ENCODE results near the gene ACTA2.

DNA sequence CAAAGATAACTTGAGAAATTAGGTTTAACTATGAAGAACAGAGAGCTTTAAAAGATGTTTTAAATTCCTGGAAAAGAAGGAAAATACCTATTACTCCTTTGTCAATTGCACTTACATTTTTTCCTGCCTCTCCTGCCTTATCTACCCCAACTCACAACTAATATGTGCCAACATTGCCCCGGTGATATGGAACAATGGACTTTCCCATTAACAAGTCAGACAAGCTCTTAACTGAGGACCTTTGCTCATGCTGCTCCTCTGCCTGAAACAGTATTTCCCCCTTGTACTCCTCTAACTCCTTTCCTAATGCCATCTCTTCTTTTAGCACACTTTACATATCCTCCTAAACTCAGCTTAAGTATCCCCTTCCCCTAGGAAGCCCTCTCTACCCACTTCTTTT is 4.8 kb upstream of the ACTA2 start:
- TF ChIP-seq, protein P1, sequence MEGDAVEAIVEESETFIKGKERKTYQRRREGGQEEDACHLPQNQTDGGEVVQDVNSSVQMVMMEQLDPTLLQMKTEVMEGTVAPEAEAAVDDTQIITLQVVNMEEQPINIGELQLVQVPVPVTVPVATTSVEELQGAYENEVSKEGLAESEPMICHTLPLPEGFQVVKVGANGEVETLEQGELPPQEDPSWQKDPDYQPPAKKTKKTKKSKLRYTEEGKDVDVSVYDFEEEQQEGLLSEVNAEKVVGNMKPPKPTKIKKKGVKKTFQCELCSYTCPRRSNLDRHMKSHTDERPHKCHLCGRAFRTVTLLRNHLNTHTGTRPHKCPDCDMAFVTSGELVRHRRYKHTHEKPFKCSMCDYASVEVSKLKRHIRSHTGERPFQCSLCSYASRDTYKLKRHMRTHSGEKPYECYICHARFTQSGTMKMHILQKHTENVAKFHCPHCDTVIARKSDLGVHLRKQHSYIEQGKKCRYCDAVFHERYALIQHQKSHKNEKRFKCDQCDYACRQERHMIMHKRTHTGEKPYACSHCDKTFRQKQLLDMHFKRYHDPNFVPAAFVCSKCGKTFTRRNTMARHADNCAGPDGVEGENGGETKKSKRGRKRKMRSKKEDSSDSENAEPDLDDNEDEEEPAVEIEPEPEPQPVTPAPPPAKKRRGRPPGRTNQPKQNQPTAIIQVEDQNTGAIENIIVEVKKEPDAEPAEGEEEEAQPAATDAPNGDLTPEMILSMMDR (conservative IDR thresholded peaks at IDR 0.05; ENCODE audit: low read depth, low read length): no peak
- no peak for TF ChIP-seq EZH2 (IDR thresholded peaks at IDR 0.05; ENCODE audit: borderline replicate concordance, low read depth, low read length, poor library complexity, severe bottlenecking)

Data from A673 (cell line).